HEK293 (cell line): ENCODE results near the gene MGAT5B.
"Not testable (repeated sequence)": the region's sequence is repeated elsewhere in the genome, so short reads cannot be mapped to it uniquely, and the experiment has no call there.

Experiments used
- CTCF ChIA-PET: fragments of 350-600 bp; formaldehyde crosslinking; extraction: SDS; loops from one replicate; lab custom pipeline; 2021; ENCODE audit warnings: antibody characterized with exemption; lab: Yijun Ruan, JAX
- POLR2A ChIA-PET: fragments of 300-600 bp; formaldehyde crosslinking; extraction: SDS; loops from one replicate; lab custom pipeline; 2020; ENCODE audit warnings: antibody characterized with exemption, inconsistent platforms; lab: Yijun Ruan, JAX
- H3K27ac ChIP-seq: fragments of 200-500 bp; sonication (Bioruptor generic); 2 replicates; pipeline ENCODE4 v1.5.1; 2014; ENCODE audit warnings: low read depth, low read length, control low read depth, inconsistent platforms; ENCODE audit errors: extremely low read depth
- H3K36me3 ChIP-seq, 2 experiments: fragments of 200-500 bp in 1 of 2; sonication (Bioruptor generic) in 1 of 2; 1 replicate in 1 of 2; 2 replicates in 1 of 2; pipeline ENCODE4 v1.5.1; 2014 to 2017; ENCODE audit warnings: inconsistent platforms in 2 of 2, low read length in 2 of 2; ENCODE audit not compliant: control insufficient read depth in 2 of 2, insufficient read depth in 1 of 2
- H3K4me1 ChIP-seq: fragments of 200-500 bp; sonication (Bioruptor generic); 2 replicates; pipeline ENCODE4 v1.5.1; 2014; ENCODE audit warnings: mild to moderate bottlenecking, low read length, inconsistent platforms; ENCODE audit not compliant: control insufficient read depth, insufficient read depth
- H3K4me3 ChIP-seq: 2 replicates; pipeline ENCODE4 v1.5.1; 2011; ENCODE audit warnings: low read depth, mild to moderate bottlenecking, control low read depth, low read length, moderate library complexity
- H3K9me3 ChIP-seq: fragments of 200-500 bp; sonication (Bioruptor generic); 2 replicates; pipeline ENCODE4 v1.5.1; 2014; ENCODE audit warnings: low read depth, low read length, inconsistent platforms; ENCODE audit not compliant: control insufficient read depth, insufficient read depth
- EGR2 ChIP-seq: fragments of 450-650 bp; formaldehyde crosslinking; IDR thresholded peaks from 2 replicates; pipeline ENCODE4 v1.5.1; 2016; ENCODE audit warnings: low read depth, missing biosample characterization, missing genetic modification characterization
- GLIS1 ChIP-seq: fragments of 450-650 bp; formaldehyde crosslinking; IDR thresholded peaks from 2 replicates; pipeline ENCODE4 v1.5.1; 2016; ENCODE audit warnings: missing biosample characterization, missing genetic modification characterization
- GLIS2 ChIP-seq: fragments of 450-650 bp; formaldehyde crosslinking; IDR thresholded peaks from 2 replicates; pipeline ENCODE4 v1.5.1; 2016; ENCODE audit warnings: missing biosample characterization, missing genetic modification characterization
- SP2 ChIP-seq: fragments of 450-650 bp; formaldehyde crosslinking; IDR thresholded peaks from 2 replicates; pipeline ENCODE4 v1.5.1; 2016; ENCODE audit warnings: missing biosample characterization, missing genetic modification characterization
- ZFHX2 ChIP-seq: fragments of 450-650 bp; formaldehyde crosslinking; conservative IDR thresholded peaks from 2 replicates; pipeline ENCODE4 v1.5.1; 2016; ENCODE audit warnings: missing biosample characterization, missing genetic modification characterization
- ZIC2 ChIP-seq: fragments of 450-650 bp; formaldehyde crosslinking; IDR thresholded peaks from 2 replicates; pipeline ENCODE4 v1.5.1; 2016; ENCODE audit warnings: missing biosample characterization, missing genetic modification characterization
- ZNF138 ChIP-seq: fragments of 450-650 bp; formaldehyde crosslinking; IDR thresholded peaks from 2 replicates; pipeline ENCODE4 v1.5.1; 2016; ENCODE audit warnings: missing biosample characterization, missing genetic modification characterization, borderline replicate concordance
- ZNF341 ChIP-seq: fragments of 450-650 bp; formaldehyde crosslinking; IDR thresholded peaks from 2 replicates; pipeline ENCODE4; 2016; ENCODE audit warnings: low read depth, missing biosample characterization, missing genetic modification characterization
- ZNF596 ChIP-seq: fragments of 450-650 bp; IDR thresholded peaks from 2 replicates; pipeline ENCODE4 v1.5.0; 2018; ENCODE audit warnings: missing biosample characterization, mild to moderate bottlenecking, missing genetic modification characterization, moderate library complexity
- ZNF610 ChIP-seq: fragments of 450-650 bp; formaldehyde crosslinking; IDR thresholded peaks from 2 replicates; pipeline ENCODE4 v1.5.1; 2016; ENCODE audit warnings: missing biosample characterization, missing genetic modification characterization, borderline replicate concordance
- TF ChIP-seq, protein P1 (sequence below): fragments of 450-650 bp; formaldehyde crosslinking; IDR thresholded peaks from 2 replicates; pipeline ENCODE4 v1.5.1; 2016; ENCODE audit warnings: missing biosample characterization, missing genetic modification characterization
- TF ChIP-seq, protein P2 (sequence below): fragments of 450-650 bp; formaldehyde crosslinking; IDR thresholded peaks from 2 replicates; pipeline ENCODE4 v1.5.1; 2016; ENCODE audit warnings: missing biosample characterization, missing genetic modification characterization
- TF ChIP-seq, protein P3 (sequence below): fragments of 450-650 bp; formaldehyde crosslinking; IDR thresholded peaks from 2 replicates; pipeline ENCODE4 v1.5.1; 2017; ENCODE audit warnings: missing biosample characterization, missing genetic modification characterization

The MGAT5B gene

DNA sequence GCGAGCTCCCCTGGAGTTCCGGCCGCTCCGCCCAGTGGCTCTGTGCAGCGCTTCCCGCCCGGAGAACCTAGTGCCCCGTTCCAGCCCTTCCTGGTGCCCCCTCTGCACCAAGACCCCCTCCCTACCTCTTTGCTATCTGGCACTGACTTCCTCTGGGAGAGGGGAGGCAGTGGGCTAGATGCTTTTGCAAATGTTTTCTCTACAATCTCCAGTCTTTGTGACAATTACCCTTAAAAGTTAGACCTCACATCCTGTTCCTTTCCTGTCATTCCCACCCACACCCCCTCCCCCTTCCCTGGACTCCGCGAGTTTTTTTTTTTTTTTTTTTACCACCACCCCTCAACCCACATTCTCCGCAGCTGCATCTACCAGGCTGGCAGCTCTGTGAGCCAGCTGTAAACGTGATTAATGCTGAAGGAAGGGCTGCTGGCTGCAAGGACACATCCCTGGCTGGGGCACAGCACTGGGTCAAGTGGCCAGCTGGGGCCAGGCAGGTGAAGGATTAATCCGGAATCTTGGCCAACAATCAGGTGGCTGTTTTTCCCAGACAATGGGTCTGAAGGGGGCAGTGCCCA, 101.5 kb downstream of the MGAT5B start (continued):
- TF ChIP-seq, protein P1, sequence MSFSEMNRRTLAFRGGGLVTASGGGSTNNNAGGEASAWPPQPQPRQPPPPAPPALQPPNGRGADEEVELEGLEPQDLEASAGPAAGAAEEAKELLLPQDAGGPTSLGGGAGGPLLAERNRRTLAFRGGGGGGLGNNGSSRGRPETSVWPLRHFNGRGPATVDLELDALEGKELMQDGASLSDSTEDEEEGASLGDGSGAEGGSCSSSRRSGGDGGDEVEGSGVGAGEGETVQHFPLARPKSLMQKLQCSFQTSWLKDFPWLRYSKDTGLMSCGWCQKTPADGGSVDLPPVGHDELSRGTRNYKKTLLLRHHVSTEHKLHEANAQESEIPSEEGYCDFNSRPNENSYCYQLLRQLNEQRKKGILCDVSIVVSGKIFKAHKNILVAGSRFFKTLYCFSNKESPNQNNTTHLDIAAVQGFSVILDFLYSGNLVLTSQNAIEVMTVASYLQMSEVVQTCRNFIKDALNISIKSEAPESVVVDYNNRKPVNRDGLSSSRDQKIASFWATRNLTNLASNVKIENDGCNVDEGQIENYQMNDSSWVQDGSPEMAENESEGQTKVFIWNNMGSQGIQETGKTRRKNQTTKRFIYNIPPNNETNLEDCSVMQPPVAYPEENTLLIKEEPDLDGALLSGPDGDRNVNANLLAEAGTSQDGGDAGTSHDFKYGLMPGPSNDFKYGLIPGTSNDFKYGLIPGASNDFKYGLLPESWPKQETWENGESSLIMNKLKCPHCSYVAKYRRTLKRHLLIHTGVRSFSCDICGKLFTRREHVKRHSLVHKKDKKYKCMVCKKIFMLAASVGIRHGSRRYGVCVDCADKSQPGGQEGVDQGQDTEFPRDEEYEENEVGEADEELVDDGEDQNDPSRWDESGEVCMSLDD (tag by site-specific recombination) = peak; percentile 34; the same call in 1 of the 2 replicates
- TF ChIP-seq, protein P2, sequence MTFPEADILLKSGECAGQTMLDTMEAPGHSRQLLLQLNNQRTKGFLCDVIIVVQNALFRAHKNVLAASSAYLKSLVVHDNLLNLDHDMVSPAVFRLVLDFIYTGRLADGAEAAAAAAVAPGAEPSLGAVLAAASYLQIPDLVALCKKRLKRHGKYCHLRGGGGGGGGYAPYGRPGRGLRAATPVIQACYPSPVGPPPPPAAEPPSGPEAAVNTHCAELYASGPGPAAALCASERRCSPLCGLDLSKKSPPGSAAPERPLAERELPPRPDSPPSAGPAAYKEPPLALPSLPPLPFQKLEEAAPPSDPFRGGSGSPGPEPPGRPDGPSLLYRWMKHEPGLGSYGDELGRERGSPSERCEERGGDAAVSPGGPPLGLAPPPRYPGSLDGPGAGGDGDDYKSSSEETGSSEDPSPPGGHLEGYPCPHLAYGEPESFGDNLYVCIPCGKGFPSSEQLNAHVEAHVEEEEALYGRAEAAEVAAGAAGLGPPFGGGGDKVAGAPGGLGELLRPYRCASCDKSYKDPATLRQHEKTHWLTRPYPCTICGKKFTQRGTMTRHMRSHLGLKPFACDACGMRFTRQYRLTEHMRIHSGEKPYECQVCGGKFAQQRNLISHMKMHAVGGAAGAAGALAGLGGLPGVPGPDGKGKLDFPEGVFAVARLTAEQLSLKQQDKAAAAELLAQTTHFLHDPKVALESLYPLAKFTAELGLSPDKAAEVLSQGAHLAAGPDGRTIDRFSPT (tag by site-specific recombination) = peak; percentile 58
- peak; percentile 63; the same call in 1 of the 2 replicates for TF ChIP-seq GLIS2 (tag by site-specific recombination)
- TF ChIP-seq, protein P3, sequence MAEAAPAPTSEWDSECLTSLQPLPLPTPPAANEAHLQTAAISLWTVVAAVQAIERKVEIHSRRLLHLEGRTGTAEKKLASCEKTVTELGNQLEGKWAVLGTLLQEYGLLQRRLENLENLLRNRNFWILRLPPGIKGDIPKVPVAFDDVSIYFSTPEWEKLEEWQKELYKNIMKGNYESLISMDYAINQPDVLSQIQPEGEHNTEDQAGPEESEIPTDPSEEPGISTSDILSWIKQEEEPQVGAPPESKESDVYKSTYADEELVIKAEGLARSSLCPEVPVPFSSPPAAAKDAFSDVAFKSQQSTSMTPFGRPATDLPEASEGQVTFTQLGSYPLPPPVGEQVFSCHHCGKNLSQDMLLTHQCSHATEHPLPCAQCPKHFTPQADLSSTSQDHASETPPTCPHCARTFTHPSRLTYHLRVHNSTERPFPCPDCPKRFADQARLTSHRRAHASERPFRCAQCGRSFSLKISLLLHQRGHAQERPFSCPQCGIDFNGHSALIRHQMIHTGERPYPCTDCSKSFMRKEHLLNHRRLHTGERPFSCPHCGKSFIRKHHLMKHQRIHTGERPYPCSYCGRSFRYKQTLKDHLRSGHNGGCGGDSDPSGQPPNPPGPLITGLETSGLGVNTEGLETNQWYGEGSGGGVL (tag by site-specific recombination) = peak; percentile 88
- peak; percentile 81 for TF ChIP-seq ZFHX2 (tag by site-specific recombination)
- TF ChIP-seq ZNF138 = no peak
- TF ChIP-seq SP2 = peak; percentile 38; the same call in 1 of the 2 replicates
- TF ChIP-seq ZNF341 (tag by site-specific recombination) = peak; percentile 50; the same call in 1 of the 2 replicates
- peak; percentile 70 for TF ChIP-seq EGR2 (tag by site-specific recombination)
- 0 out of 2 replicates have a peak, but pooled peaks have one; percentile 56 for TF ChIP-seq ZNF610 (tag by site-specific recombination)

DNA sequence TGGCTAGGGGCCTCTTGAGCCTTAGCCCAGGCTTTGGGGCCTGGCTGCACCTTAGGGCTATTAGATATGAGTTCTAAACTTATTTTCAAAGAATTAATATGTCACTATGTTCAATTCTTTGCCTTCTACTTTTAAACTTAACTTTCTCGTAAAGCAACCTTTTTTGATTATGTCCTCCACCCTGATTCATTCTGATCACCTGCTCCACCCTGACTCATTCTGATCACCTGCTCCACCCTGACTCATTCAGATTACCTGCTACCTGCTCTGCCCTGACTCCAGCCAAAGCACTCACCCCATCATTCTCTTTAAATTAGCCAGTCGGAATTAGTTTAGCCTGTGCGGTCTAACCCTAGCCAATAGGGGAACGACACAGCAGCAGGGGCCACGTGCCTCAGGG, 102.0 kb downstream of the MGAT5B start:
- H3K9me3 ChIP-seq, H3K27ac ChIP-seq, H3K4me3 ChIP-seq, CTCF ChIA-PET, H3K36me3 ChIP-seq: not testable (repeated sequence)
- peaks cover 10% of the 10 kb centered on the region for H3K4me1 ChIP-seq
- POLR2A ChIA-PET = interaction anchor here (0.7 kb wide), 1 partner anchor 8 kb away, joined by 3 read pairs; no protein-coding TSS in a partner anchor

DNA sequence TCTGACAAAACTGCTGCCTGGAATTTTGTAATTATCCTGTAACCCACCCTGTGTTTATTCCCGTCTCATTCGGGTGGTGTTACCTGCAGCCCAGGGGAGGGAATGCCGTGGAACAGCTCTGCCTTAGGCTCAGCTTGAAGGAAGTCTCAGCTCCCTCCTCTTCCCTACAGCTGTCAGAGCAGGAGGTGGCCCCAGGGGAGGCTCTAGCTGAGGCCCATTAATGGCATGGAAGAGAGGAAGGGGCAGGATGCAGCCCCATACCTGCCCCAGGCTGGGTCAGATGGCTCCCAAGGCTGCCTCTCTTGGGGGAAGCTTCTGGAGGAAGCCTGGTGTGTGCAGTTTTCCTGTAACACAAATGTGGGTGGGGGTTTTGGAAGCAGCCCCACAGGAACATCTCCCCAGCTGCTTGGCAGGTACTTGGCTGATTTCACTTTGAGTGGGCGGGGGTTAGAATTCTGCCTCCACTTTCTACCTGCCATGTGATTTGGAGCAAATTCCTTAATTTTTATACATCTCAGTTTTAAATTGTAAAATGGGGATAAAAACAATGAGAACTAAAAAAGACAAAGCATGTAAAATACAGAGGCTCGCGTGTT, 103.9 kb downstream of the MGAT5B start:
- TF ChIP-seq ZIC2 (peak; percentile 48), GLIS1 (tag by site-specific recombination) (peak; percentile 50; the same call in 1 of the 2 replicates), ZNF596 (tag by site-specific recombination) (no peak)
- Histone ChIP-seq H3K4me3 (no peak overlapping the region), H3K9me3 (no peaks in the 10 kb centered on the region; the same call in 1 of the 2 replicates), H3K27ac (no peak overlapping the region), H3K4me1 (peaks cover 10% of the 10 kb centered on the region), H3K36me3 (no peaks in the 10 kb centered on the region)
- ChIA-PET CTCF (no interaction called here), POLR2A (interaction anchor here (0.5 kb wide), 1 partner anchor 44 kb away, joined by 3 read pairs; no protein-coding TSS in a partner anchor)
